ENCODE results near the gene METTL3. TPM values are rescaled to one million over a fixed set of nuclear protein-coding genes. Genes with fewer than 3 reads are reported as not detected.

METTL3 gene
- total and polyA plus RNA-seq, 2 of the 13 experiments (the other 11 are each of a cell fraction or from before 2014, with no cell fraction given) = 123 to 130 TPM

- TF ChIP-seq, protein P1, sequence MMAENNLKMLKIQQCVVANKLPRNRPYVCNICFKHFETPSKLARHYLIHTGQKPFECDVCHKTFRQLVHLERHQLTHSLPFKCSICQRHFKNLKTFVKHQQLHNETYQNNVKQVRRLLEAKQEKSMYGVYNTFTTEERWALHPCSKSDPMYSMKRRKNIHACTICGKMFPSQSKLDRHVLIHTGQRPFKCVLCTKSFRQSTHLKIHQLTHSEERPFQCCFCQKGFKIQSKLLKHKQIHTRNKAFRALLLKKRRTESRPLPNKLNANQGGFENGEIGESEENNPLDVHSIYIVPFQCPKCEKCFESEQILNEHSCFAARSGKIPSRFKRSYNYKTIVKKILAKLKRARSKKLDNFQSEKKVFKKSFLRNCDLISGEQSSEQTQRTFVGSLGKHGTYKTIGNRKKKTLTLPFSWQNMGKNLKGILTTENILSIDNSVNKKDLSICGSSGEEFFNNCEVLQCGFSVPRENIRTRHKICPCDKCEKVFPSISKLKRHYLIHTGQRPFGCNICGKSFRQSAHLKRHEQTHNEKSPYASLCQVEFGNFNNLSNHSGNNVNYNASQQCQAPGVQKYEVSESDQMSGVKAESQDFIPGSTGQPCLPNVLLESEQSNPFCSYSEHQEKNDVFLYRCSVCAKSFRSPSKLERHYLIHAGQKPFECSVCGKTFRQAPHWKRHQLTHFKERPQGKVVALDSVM (CRISPR knock-in tag; IDR thresholded peaks at IDR 0.05) = peak; percentile 72
- 0 out of 2 replicates have a peak, but pooled peaks have one; percentile 47 for TF ChIP-seq ZBTB20 (CRISPR knock-in tag; IDR thresholded peaks at IDR 0.05; ENCODE audit: borderline replicate concordance, low read depth)
- TF ChIP-seq DMTF1 (CRISPR knock-in tag; IDR thresholded peaks at IDR 0.05) = no peak
- TF ChIP-seq TAF1 (CRISPR knock-in tag; IDR thresholded peaks at IDR 0.05) = peak; percentile 90
- TF ChIP-seq KDM2A (CRISPR knock-in tag; IDR thresholded peaks at IDR 0.05; ENCODE audit: borderline replicate concordance, low read depth) = peak; percentile 94
- TF ChIP-seq ZNF879 (CRISPR knock-in tag; IDR thresholded peaks at IDR 0.05) = no peak
- TF ChIP-seq MYC (CRISPR knock-in tag; IDR thresholded peaks at IDR 0.05; ENCODE audit: borderline replicate concordance) = peak; percentile 95
- TF ChIP-seq ATF3 (CRISPR knock-in tag; IDR thresholded peaks at IDR 0.05) = peak; percentile 14; the same call in 1 of the 2 replicates
- 0 out of 2 replicates have a peak, but pooled peaks have one; percentile 11 for TF ChIP-seq RNF2 (conservative IDR thresholded peaks at IDR 0.05; ENCODE audit: low read depth)
- TF ChIP-seq, protein P2, sequence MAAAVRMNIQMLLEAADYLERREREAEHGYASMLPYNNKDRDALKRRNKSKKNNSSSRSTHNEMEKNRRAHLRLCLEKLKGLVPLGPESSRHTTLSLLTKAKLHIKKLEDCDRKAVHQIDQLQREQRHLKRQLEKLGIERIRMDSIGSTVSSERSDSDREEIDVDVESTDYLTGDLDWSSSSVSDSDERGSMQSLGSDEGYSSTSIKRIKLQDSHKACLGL (CRISPR knock-in tag; IDR thresholded peaks at IDR 0.05) = peak; percentile 96; the same call in 1 of the 2 replicates
- peak; percentile 97 for TF ChIP-seq THAP11 (CRISPR knock-in tag; IDR thresholded peaks at IDR 0.05)
- no peak for TF ChIP-seq NCOA5 (CRISPR knock-in tag; IDR thresholded peaks at IDR 0.05)
- peak; percentile 83; the same call in 1 of the 2 replicates for TF ChIP-seq ZNF44 (CRISPR knock-in tag; IDR thresholded peaks at IDR 0.05)
- TF ChIP-seq TCF7L2 (IDR thresholded peaks at IDR 0.05; ENCODE audit: low read depth, low read length) = no peak
- no peak for TF ChIP-seq TOPORS (CRISPR knock-in tag; IDR thresholded peaks at IDR 0.05)
- no peak for TF ChIP-seq ZNF549 (CRISPR knock-in tag; IDR thresholded peaks at IDR 0.05)
- no peak; the same call in 1 of the 2 replicates for TF ChIP-seq SP140L (CRISPR knock-in tag; IDR thresholded peaks at IDR 0.05; ENCODE audit: borderline replicate concordance)
- TF ChIP-seq ZGPAT (CRISPR knock-in tag; IDR thresholded peaks at IDR 0.05) = peak; percentile 95
- TF ChIP-seq ATF5 (CRISPR knock-in tag; IDR thresholded peaks at IDR 0.05; ENCODE audit: low read depth) = no peak
Measured at GRCh38 chr14:21455912-21456667, 55.0 kb downstream of the METTL3 start, which contains the start of gene CHD8 (continued).
